Tibial artery (tissue), 4 donors: ENCODE results near the gene KRTAP5-10.

Experiments
- DNase-seq, 2 donors: peaks; one replicate each; pipeline ENCODE4 v3.0.0-alpha.2; 2019
- H3K27ac ChIP-seq, 2 donors: fragments of 200-600 bp; sonication (generic) in 1 of 2; 1 replicate in 1 of 2; 2 replicates in 1 of 2; pipeline ENCODE4 v1.5.1; 2018 to 2019; ENCODE audit warnings: mild to moderate bottlenecking in 1 of 2
- H3K27me3 ChIP-seq, 2 donors: fragments of 200-600 bp; sonication (generic) in 1 of 2; one replicate each; pipeline versions ENCODE4 v1.5.1 to v1.6.0; 2016 to 2019
- H3K36me3 ChIP-seq, 3 donors: fragments of 200-600 bp; sonication (generic) in 2 of 3; one replicate each; pipeline ENCODE4 v1.5.1; 2016 to 2019; ENCODE audit warnings: mild to moderate bottlenecking in 2 of 3
- H3K4me1 ChIP-seq, 4 donors: fragments of 200-600 bp; sonication (generic) in 2 of 4; 1 replicate in 3 of 4; 2 replicates in 1 of 4; pipeline ENCODE4 v1.5.1; 2016 to 2019
- H3K4me3 ChIP-seq, 2 donors: fragments of 200-600 bp; sonication (generic) in 1 of 2; 1 replicate in 1 of 2; 2 replicates in 1 of 2; pipeline ENCODE4 v1.5.1; 2018 to 2019; ENCODE audit warnings: mild to moderate bottlenecking in 2 of 2
- H3K9me3 ChIP-seq, 3 donors: fragments of 200-600 bp; sonication (generic) in 1 of 3; one replicate each; pipeline ENCODE4 v1.5.1; 2016 to 2019
- intact Hi-C: fragments of 100-400 bp; cut with DNase I; formaldehyde crosslinking; loops from one replicate; pipeline ENCODE4 v1.15.0; 2023; ENCODE audit warnings: low total_unique reads
- TF ChIP-seq, protein P1 (sequence below), 2 experiments: fragments of 200-600 bp in 1 of 2; fragments of 450-650 bp in 1 of 2; IDR thresholded peaks; one replicate each; pipeline ENCODE4 v1.5.1; 2017 to 2019; ENCODE audit warnings: antibody characterized with exemption in 2 of 2, mild to moderate bottlenecking in 1 of 2, moderate library complexity in 1 of 2

The KRTAP5-10 gene

DNA sequence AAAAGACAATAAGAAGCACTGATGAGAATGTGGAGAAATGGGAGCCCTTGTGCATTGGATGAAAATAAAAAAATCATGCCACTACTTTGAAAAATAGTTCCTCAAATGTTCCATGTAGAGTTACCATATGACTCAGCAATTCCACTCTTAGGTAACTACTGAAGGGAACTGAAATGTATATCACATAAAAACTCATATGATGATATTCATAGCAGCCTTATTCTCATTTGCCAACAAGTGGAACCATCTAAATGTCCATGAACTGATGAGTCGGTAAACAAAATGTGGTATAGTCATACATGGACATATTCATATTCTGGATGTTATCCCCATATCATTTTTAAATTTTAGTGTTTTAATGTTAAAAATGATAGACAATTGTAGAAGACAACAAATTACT lies 13.7 kb upstream of the KRTAP5-10 start:
- peaks cover 0 to 3% (median 0%) of the 10 kb centered on the region in 3 donors for H3K9me3 ChIP-seq
- H3K27me3 ChIP-seq, result peaks cover 0 to 21% of the 10 kb centered on the region in 2 donors
- H3K4me1 ChIP-seq, result no peaks in the 10 kb centered on the region
- no peaks in the 10 kb centered on the region for H3K36me3 ChIP-seq
- H3K27ac ChIP-seq, result no peak overlapping the region
- H3K4me3 ChIP-seq, result no peak overlapping the region
- DNase-seq, result no peak
- intact Hi-C loops, result no loop called here
- TF ChIP-seq, protein P1, sequence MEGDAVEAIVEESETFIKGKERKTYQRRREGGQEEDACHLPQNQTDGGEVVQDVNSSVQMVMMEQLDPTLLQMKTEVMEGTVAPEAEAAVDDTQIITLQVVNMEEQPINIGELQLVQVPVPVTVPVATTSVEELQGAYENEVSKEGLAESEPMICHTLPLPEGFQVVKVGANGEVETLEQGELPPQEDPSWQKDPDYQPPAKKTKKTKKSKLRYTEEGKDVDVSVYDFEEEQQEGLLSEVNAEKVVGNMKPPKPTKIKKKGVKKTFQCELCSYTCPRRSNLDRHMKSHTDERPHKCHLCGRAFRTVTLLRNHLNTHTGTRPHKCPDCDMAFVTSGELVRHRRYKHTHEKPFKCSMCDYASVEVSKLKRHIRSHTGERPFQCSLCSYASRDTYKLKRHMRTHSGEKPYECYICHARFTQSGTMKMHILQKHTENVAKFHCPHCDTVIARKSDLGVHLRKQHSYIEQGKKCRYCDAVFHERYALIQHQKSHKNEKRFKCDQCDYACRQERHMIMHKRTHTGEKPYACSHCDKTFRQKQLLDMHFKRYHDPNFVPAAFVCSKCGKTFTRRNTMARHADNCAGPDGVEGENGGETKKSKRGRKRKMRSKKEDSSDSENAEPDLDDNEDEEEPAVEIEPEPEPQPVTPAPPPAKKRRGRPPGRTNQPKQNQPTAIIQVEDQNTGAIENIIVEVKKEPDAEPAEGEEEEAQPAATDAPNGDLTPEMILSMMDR (IDR thresholded peaks at IDR 0.05), result no peak

DNA sequence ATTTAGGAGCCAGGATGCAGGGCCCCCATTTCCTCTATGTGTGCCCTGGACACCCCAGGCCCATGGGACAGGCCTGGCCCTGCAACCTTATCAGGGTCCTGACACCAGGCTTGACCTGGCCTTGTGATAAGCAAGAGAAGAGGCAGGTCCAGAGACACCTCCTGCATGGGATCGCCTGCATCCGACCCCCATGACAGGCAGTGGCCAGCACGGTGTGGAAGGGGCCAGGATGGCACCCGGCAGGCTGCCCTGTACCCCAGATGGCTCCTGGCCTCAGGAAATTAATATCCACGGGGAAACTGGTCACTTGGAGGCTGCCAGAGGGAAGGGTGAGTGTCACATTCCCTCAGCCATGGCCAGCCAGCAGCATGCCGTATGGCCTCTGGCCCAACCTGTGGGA lies 10.4 kb upstream of the KRTAP5-10 start:
- DNase-seq, result no peak
- no peaks in the 10 kb centered on the region for H3K4me1 ChIP-seq
- no peaks in the 10 kb centered on the region for H3K9me3 ChIP-seq
- TF ChIP-seq, protein P1 (IDR thresholded peaks at IDR 0.05), result no peak
- intact Hi-C loops, result no loop called here
- no peak overlapping the region for H3K4me3 ChIP-seq
- H3K27me3 ChIP-seq, result peaks cover 0 to 6% of the 10 kb centered on the region in 2 donors
- no peak overlapping the region for H3K27ac ChIP-seq
- no peaks in the 10 kb centered on the region for H3K36me3 ChIP-seq

DNA sequence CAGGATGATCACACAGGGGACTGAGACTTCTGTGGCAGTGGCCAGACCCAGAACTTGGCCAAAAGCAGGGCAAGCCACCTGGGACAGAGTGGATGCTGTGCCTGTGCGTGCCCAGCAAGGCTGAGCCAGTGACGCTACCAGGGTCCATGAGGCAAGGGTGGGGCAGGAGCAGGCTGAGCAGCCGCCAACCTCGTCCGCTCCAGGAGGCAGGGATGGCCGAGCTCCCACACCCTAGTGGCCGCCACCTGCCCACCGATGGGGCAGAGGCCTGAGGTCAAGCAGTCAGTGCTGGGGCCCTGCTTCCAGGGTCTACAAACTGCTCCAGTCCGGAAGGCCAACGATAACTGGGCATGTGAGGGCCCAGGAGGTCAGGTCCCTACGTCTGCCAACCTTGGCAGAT lies 9.9 kb upstream of the KRTAP5-10 start:
- peaks cover 0 to 2% (median 0%) of the 10 kb centered on the region in 3 donors for H3K9me3 ChIP-seq
- H3K36me3 ChIP-seq, result no peaks in the 10 kb centered on the region
- TF ChIP-seq, protein P1 (IDR thresholded peaks at IDR 0.05), result no peak
- no peaks in the 10 kb centered on the region for H3K4me1 ChIP-seq
- no peak overlapping the region for H3K27ac ChIP-seq
- no peak overlapping the region for H3K4me3 ChIP-seq
- intact Hi-C loops, result no loop called here
- H3K27me3 ChIP-seq, result peaks cover 0 to 6% of the 10 kb centered on the region in 2 donors
- no peak for DNase-seq

DNA sequence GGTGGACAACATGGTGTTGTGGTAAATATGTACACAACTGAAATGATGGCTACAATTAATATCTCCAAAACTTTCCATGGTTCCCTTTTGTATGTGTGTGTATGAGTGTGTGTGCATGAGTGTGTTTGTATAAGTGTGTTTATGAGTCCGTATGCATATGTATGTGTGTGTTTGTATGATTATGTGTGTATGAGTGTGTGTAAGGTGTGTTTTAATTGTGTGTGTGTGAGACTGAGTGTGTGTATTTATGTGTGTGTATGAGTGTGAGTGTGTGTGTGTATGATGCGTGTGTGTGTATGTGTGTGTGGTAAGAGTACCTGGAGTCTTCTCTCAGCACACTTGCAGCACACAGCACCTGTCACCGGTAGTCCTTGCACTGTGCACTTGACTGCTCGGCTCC lies 9.3 kb upstream of the KRTAP5-10 start:
- no peaks in the 10 kb centered on the region for H3K36me3 ChIP-seq
- no peak for DNase-seq
- H3K27ac ChIP-seq, result no peak overlapping the region
- peaks cover 0 to 3% (median 0%) of the 10 kb centered on the region in 3 donors for H3K9me3 ChIP-seq
- no peaks in the 10 kb centered on the region for H3K4me1 ChIP-seq
- TF ChIP-seq, protein P1 (IDR thresholded peaks at IDR 0.05), result no peak
- no peak overlapping the region for H3K4me3 ChIP-seq
- H3K27me3 ChIP-seq, result peaks cover 0 to 6% of the 10 kb centered on the region in 2 donors
- intact Hi-C loops, result no loop called here

DNA sequence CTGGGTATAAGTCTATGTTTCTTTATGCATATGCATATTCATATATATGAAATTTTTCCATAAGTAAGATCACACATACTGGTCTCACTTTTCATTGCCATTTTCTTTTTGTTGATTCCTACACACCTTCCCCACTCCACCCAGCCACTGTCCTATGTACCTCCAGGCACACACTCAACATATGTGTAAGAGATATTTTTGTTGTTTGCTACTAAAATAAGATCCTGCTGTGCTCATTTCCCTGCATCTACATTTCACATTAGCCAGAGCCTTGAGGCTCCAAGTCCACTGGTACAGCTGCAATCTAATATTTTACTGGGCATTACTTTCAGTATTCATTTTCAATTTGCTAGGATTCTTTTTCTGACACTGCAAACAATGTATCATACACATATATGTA lies 8.1 kb upstream of the KRTAP5-10 start:
- H3K36me3 ChIP-seq, result no peaks in the 10 kb centered on the region
- no peaks in the 10 kb centered on the region for H3K4me1 ChIP-seq
- intact Hi-C loops, result no loop called here
- no peak overlapping the region for H3K27ac ChIP-seq
- H3K9me3 ChIP-seq, result peaks cover 0 to 3% (median 0%) of the 10 kb centered on the region in 3 donors
- no peak for DNase-seq
- H3K4me3 ChIP-seq, result no peak overlapping the region
- peaks cover 0 to 9% of the 10 kb centered on the region in 2 donors for H3K27me3 ChIP-seq
- TF ChIP-seq, protein P1 (IDR thresholded peaks at IDR 0.05), result no peak

DNA sequence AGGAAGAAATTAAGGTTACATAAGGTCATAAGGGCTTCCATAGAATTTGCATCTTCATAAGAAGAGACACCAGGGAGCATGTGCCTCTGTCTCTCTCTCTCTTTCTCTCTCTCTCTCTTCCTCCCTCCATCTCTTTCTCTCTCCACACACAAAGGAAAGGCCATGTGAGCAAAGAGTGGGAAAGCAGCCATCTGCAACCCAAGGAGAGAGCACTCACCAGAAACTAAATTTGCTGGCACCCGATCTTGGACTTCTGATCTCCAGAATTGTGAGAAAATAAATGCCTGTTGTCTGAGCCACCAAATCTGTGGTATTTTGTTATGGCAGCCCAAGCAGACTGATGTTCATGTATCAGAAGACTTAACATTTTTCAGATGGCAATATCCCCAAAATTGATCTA lies 6.4 kb upstream of the KRTAP5-10 start:
- Histone ChIP-seq H3K4me1 (no peaks in the 10 kb centered on the region), H3K27ac (no peak overlapping the region), H3K9me3 (peaks cover 0 to 3% (median 0%) of the 10 kb centered on the region in 3 donors), H3K27me3 (peaks cover 0 to 11% of the 10 kb centered on the region in 2 donors), H3K36me3 (no peaks in the 10 kb centered on the region), H3K4me3 (no peak overlapping the region)
- intact Hi-C loops, result no loop called here
- TF ChIP-seq, protein P1 (IDR thresholded peaks at IDR 0.05), result no peak
- no peak for DNase-seq
